Adrenal gland (tissue), 12 donors: Measurements from ENCODE around the gene NSMCE1. TPM values are rescaled to one million over a fixed set of nuclear protein-coding genes. Genes with fewer than 3 reads are reported as not detected.

Experiments
- DNase-seq, 7 donors: peaks; one replicate each; pipeline ENCODE4 v3.0.0-alpha.2; 2019 to 2020
- H3K27ac ChIP-seq, 5 donors: fragments of 200-600 bp; sonication (generic) in 4 of 5; 1 replicate in 3 of 5; 2 replicates in 2 of 5; pipeline versions ENCODE4 v1.5.1 to v1.8.0; 2016 to 2020; ENCODE audit warnings: mild to moderate bottlenecking in 1 of 5
- H3K27me3 ChIP-seq: fragments of 200-600 bp; 2 replicates; pipeline ENCODE4 v1.8.0; 2021
- H3K36me3 ChIP-seq, 2 donors: fragments of 200-600 bp; replicated peaks in 1 of 2; 1 replicate in 1 of 2; 2 replicates in 1 of 2; pipeline versions ENCODE4 v1.5.1 to v1.8.0; 2018 to 2022
- H3K4me1 ChIP-seq, 2 donors: fragments of 200-600 bp; replicated peaks in 1 of 2; 1 replicate in 1 of 2; 2 replicates in 1 of 2; pipeline versions ENCODE4 v1.5.1 to v1.8.0; 2018 to 2021
- H3K4me3 ChIP-seq, 4 donors: fragments of 200-600 bp; sonication (generic) in 3 of 4; one replicate each; pipeline ENCODE4 v1.5.1; 2016 to 2018
- H3K9me3 ChIP-seq, 3 donors: fragments of 200-600 bp; sonication (generic) in 1 of 3; replicated peaks in 1 of 3; 1 replicate in 2 of 3; 2 replicates in 1 of 3; pipeline versions ENCODE4 v1.5.1 to v1.8.0; 2016 to 2021
- CTCF ChIP-seq, 6 experiments: fragments of 450-650 bp in 4 of 6; fragments of 200-600 bp in 2 of 6; sonication (generic) in 1 of 6; IDR thresholded peaks; 1 replicate in 5 of 6; 2 replicates in 1 of 6; pipeline versions ENCODE4 v1.5.1 to v1.8.0; 2016 to 2021; ENCODE audit warnings: antibody characterized with exemption in 6 of 6, mild to moderate bottlenecking in 2 of 6, moderate library complexity in 1 of 6
- POLR2A ChIP-seq, 2 donors: fragments of 450-650 bp; IDR thresholded peaks; one replicate each; pipeline ENCODE4 v1.6.1; 2017; ENCODE audit warnings: antibody characterized with exemption in 2 of 2, mild to moderate bottlenecking in 2 of 2, moderate library complexity in 1 of 2
- WGBS, 4 donors: extraction: QIAGEN DNeasy Blood & Tissue Kit in 2 of 4; methylation state at CpG; one replicate each; pipeline versions ENCODE4 v1.1.5 to v1.1.7; 2013 to 2017; 5-methylcytosine and 5-hydroxymethylcytosine counted together
- intact Hi-C, 2 donors: fragments of 100-400 bp; cut with DNase I; formaldehyde crosslinking; loops; one replicate each; pipeline versions ENCODE4 v1.14.1 to v1.15.0; 2022 to 2023
- polyA plus RNA-seq, 3 donors: library from polyadenylated mRNA; stranded (reverse); fragments of 200-250 nt in 2 of 3; fragments of 350-450 nt in 1 of 3; fragmentation: Illumina TruSeq in 1 of 3; extraction: RNeasy Lipid Tissue Mini Kit (QIAGEN cat#74804) in 1 of 3; gene quantifications; one replicate each; pipeline ENCODE4 v1.2.3, GENCODE V29; 2013 to 2014
- total RNA-seq, 9 donors: library from RNA; depleted of rRNA in 4 of 9; stranded (reverse); fragments of >200 nt in 4 of 9; fragments of 120-200 nt in 1 of 9; fragmentation: NEBNext Ultra II Directional in 1 of 9; extraction: Animal tissue kit (Norgen Biotek cat#: 25700) in 1 of 9; gene quantifications; one replicate each; pipeline versions ENCODE4 v1.1.0 to v1.2.4, GENCODE V29; 2013 to 2023
- donor health status: healthy with polysubstance abuse.
- donor health status: Bipolar disorder and iron deficiency.
- donor health status: DM: yes; HTN: yes; CAD: no.
- donor health status: DM: no; HTN: no; CAD: no.
- donor health status: DM: no; HTN: no; CAD: no.
- donor health status: DM: yes; HTN: yes; CAD: no.

Gene NSMCE1
- total and polyA plus RNA-seq, 12 donors, result 54.3 to 182 (median 88.1) TPM

DNA sequence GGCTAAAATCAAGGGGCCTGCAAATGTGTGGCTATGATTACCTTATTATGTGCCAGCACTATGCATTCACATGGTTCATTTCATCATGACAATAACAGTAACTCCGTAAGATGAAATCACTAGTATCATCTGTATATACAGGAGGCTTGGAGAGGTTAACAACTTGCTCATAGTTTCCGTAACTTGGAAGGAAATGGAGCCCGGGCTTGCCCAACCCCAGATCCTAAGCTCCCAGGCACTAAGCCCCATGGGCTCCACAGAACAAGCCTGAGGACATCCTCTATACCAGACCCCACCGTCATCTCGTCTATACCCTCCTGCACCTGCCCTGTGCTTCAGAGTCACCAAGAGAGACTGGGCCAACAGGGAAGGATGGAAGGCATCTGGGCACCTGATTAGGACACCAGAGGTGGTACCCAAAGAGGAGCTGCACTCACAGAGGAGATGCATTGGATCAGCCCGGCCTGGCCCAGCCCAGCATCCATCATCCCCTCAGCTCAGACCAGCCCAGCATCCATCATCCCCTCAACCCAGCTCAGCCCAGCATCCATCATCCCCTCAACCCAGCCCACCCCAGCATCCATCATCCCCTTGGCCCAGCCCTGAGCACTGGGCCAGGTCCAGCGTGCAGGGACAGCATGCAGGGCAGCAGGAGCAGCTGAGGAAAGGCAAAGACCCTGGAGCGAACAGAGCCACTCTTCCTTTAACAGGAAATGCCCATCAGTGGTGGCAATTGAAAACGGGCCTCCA is 28.5 kb downstream of the NSMCE1 start:
- TF ChIP-seq CTCF (IDR thresholded peaks at IDR 0.05), result no peak
- no peak for TF ChIP-seq POLR2A (IDR thresholded peaks at IDR 0.05)
- Histone ChIP-seq H3K4me1 (peaks cover 29 to 76% of the 10 kb centered on the region in 2 donors), H3K4me3 (no peak overlapping the region), H3K27ac (peak overlapping the region in 2 of 5 donors; percentile 67 to 84), H3K36me3 (no peaks in the 10 kb centered on the region), H3K27me3 (no peaks in the 10 kb centered on the region), H3K9me3 (no peaks in the 10 kb centered on the region)
- intact Hi-C loops, result loop anchor here (5.0 to 10.0 kb wide), 3 partner anchors 75 to 127 kb away; partner anchors contain the start of gene IL4R (in 1 of the 2)
- DNase-seq, result peak in 2 of 7 donors; percentile 8 to 43
- WGBS, 4 donors, result 88 to 93% (median 91%) methylated on average over 8 to 9 of the region's 9 CpGs

- DNase-seq, result peak in 1 of 7 donors; percentile 6
- TF ChIP-seq POLR2A (IDR thresholded peaks at IDR 0.05), result no peak
- no peak for TF ChIP-seq CTCF (IDR thresholded peaks at IDR 0.05)
- WGBS, 4 donors, result 97 to 100% (median 99%) methylated on average over 3 to 5 of the region's 5 CpGs
- no peak overlapping the region for H3K4me3 ChIP-seq
- no peak overlapping the region for H3K27ac ChIP-seq
- peaks cover 25 to 73% of the 10 kb centered on the region in 2 donors for H3K4me1 ChIP-seq
- H3K27me3 ChIP-seq, result no peaks in the 10 kb centered on the region
- intact Hi-C loops, result loop anchor here (5.0 to 10.0 kb wide), 3 partner anchors 76 to 128 kb away; partner anchors contain the start of gene IL4R (in 1 of the 2)
- H3K9me3 ChIP-seq, result no peaks in the 10 kb centered on the region
- H3K36me3 ChIP-seq, result no peaks in the 10 kb centered on the region
Observed at GRCh38 chr16:27239026-27239425, 29.5 kb downstream of the NSMCE1 start.

DNA sequence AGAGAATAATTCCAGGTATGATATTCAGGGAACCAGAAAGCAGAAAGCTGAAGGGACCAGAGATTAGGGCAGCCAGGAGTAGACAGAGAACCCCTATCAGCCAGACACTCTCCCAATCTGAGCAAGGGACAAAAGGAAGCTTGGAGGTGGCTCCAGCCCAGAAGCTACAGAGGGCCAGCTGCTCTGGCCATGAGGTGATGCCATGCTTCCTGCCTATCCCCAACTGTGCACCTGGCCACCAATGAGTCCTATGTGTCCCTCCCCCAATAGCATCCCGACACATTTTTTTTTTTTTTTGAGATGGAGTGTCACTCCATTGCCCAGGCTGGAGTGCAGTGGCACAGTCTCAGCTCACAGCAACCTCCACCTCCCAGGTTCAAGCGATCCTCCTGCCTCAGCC is 30.0 kb downstream of the NSMCE1 start:
- Histone ChIP-seq H3K27ac (peak overlapping the region in 2 of 5 donors; percentile 14 to 60), H3K27me3 (no peaks in the 10 kb centered on the region), H3K4me3 (no peak overlapping the region), H3K9me3 (no peaks in the 10 kb centered on the region), H3K36me3 (peaks cover 0 to 4% of the 10 kb centered on the region in 2 donors), H3K4me1 (peaks cover 23 to 69% of the 10 kb centered on the region in 2 donors)
- DNase-seq, result peak in 1 of 7 donors; percentile 8
- no peak for TF ChIP-seq CTCF (IDR thresholded peaks at IDR 0.05)
- no peak for TF ChIP-seq POLR2A (IDR thresholded peaks at IDR 0.05)
- 97 to 100% (median 99%) methylated on average over 2 of the region's 2 CpGs for WGBS, 4 donors
- intact Hi-C loops, result loop anchor here (5.0 to 10.0 kb wide), 3 partner anchors 76 to 129 kb away; partner anchors contain the start of gene IL4R (in 1 of the 2)

DNA sequence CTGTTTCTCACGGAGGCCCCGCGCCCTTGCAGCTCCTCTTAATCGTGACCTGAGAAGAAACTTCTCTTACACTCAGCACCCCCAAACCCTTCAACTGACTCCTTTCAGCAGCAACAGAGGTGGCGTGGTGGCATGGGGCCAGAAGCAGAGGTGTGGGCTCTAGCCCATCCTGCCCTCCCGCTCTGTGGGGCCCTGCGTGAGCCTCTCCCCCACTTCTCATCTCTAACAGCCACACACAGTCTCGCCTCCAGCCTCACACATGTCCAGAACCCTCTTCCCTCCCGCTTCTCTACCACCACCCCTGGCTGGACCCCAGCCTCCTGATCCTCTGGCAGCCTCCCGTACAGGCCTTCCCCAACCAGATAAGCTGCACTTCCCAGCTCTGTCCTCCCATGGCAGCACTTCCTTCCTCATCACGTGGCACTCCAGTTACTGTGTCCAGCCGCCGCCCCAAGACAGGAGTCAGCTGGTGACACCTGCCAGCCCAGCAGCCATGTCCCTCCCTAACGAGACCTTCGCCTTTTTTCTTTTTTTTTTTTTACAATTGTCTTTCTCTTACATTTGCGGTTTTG is 30.5 kb downstream of the NSMCE1 start:
- H3K27ac ChIP-seq, result peak overlapping the region in 4 of 5 donors; percentile 46 to 82 (median 68)
- no peaks in the 10 kb centered on the region for H3K27me3 ChIP-seq
- H3K36me3 ChIP-seq, result peaks cover 0 to 5% of the 10 kb centered on the region in 2 donors
- no peaks in the 10 kb centered on the region for H3K9me3 ChIP-seq
- intact Hi-C loops, result loop anchor here (5.0 to 10.0 kb wide), 3 partner anchors 77 to 129 kb away; partner anchors contain the start of gene IL4R (in 1 of the 2)
- H3K4me1 ChIP-seq, result peaks cover 18 to 64% of the 10 kb centered on the region in 2 donors
- no peak for TF ChIP-seq POLR2A (IDR thresholded peaks at IDR 0.05)
- no peak for TF ChIP-seq CTCF (IDR thresholded peaks at IDR 0.05)
- 67 to 72% (median 69%) methylated on average over 16 of the region's 16 CpGs for WGBS, 4 donors
- peak in 1 of 7 donors; percentile 39 for DNase-seq
- no peak overlapping the region for H3K4me3 ChIP-seq
